HTERT RPE-1 (cell line): ENCODE data around the gene SFMBT1.

ENCODE experiments used
- in situ Hi-C: fragments of 300-500 bp; cut with MboI; formaldehyde crosslinking; loops from 4 replicates; pipeline ENCODE4 v1.14.3; 2020; ENCODE audit warnings: low sequenced_read_pairs

SFMBT1 gene

GRCh38 chr3:52925405-52926313 lies 120.2 kb downstream of the SFMBT1 start:
- in situ Hi-C loops: no loop called here

- in situ Hi-C loops: no loop called here
Observed at GRCh38 chr3:52923963-52924362, 121.9 kb downstream of the SFMBT1 start.

GRCh38 chr3:52920841-52921240 lies 125.0 kb downstream of the SFMBT1 start:
- in situ Hi-C loops: no loop called here

GRCh38 chr3:52917044-52917443 lies 128.8 kb downstream of the SFMBT1 start:
- in situ Hi-C loops: no loop called here

GRCh38 chr3:52915294-52915693 lies 130.6 kb downstream of the SFMBT1 start:
- in situ Hi-C loops: no loop called here

- in situ Hi-C loops: no loop called here
Observed at GRCh38 chr3:52912885-52913731, 132.8 kb downstream of the SFMBT1 start.

- in situ Hi-C loops: no loop called here
Observed at GRCh38 chr3:52910823-52911222, 135.1 kb downstream of the SFMBT1 start.

GRCh38 chr3:52907497-52907896 lies 138.4 kb downstream of the SFMBT1 start:
- in situ Hi-C loops: no loop called here

- in situ Hi-C loops: no loop called here
Observed at GRCh38 chr3:52904552-52904951, 141.3 kb downstream of the SFMBT1 start.

GRCh38 chr3:52904000-52904399 lies 141.9 kb downstream of the SFMBT1 start:
- in situ Hi-C loops: no loop called here

- in situ Hi-C loops: no loop called here
Observed at GRCh38 chr3:52897130-52898122, 148.4 kb downstream of the SFMBT1 start, which contains the start of gene STIMATE. Gene STIMATE (minus strand): TSS chr3:52897548. CDS start chr3:52897450, 98 bp downstream.

- in situ Hi-C loops: no loop called here
Observed at GRCh38 chr3:52896613-52897012, 149.3 kb downstream of the SFMBT1 start.

GRCh38 chr3:52896151-52896550 lies 149.7 kb downstream of the SFMBT1 start:
- in situ Hi-C loops: no loop called here

GRCh38 chr3:52895418-52895817 lies 150.5 kb downstream of the SFMBT1 start:
- in situ Hi-C loops: no loop called here

- in situ Hi-C loops: no loop called here
Observed at GRCh38 chr3:52894756-52895155, 151.1 kb downstream of the SFMBT1 start.

- in situ Hi-C loops: no loop called here
Observed at GRCh38 chr3:52893723-52894122, 152.2 kb downstream of the SFMBT1 start.

GRCh38 chr3:52892625-52893311 lies 153.1 kb downstream of the SFMBT1 start:
- in situ Hi-C loops: no loop called here

- in situ Hi-C loops: no loop called here
Observed at GRCh38 chr3:52892290-52892624, 153.6 kb downstream of the SFMBT1 start.

- in situ Hi-C loops: no loop called here
Observed at GRCh38 chr3:52891615-52892081, 154.2 kb downstream of the SFMBT1 start.

- in situ Hi-C loops: no loop called here
Observed at GRCh38 chr3:52891164-52891563, 154.7 kb downstream of the SFMBT1 start.
